GM18498 (cell line): Measurements from ENCODE around the gene CHST15.

ENCODE experiments used
- ATAC-seq: cut with Tn5 transposase; IDR thresholded peaks from one replicate; pipeline ENCODE4 v1.9.1; 2021; ENCODE audit warnings: mild to moderate bottlenecking, moderate library complexity; ENCODE audit not compliant: unreplicated experiment

CHST15 gene

DNA sequence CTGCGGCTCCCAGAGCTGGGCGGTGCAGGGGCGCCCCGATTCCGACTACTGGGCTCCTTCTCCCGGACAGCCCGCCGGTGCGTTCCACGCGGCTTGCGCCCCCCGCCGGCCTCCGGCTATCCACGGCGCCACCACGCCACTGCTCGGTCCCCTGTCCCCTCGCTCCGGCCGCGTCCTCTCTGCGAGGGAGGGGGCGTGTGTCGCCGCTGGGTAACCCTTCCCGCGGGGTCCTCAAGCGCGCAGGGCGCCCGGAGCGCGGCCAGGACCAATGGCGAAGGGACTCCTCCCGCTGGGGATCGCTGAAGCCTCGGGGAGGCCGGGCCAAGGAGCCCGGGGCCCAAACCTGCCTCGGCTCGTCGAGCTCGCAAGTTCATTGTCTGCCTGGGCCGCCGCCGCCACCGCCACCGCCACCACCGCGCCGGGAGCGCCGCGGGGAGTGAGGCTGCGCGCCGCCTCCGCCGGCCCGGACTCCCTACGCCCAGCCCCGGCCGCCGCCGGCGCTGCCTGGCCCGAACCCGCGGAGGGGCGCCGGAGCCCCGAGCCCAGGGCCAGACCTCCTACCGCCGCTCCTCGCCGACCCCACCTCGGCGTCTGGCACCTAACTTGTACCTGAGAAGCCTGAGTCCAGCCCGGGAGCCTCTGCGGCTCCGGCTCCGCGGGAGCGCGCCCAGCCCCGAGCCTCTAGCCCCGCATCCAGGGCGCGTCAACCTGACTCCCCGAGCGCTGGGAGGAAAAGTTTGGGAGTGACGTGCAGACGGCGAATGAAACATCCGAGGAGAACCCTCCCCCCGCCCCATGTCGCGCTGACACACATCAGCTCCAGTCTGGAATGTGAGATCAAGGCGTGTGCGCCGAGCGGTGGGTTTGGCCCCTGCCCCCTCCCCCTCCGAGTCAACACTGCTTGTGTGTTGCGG lies at the start of gene CHST15:
Gene CHST15 (minus strand): TSS at position 739 of the 914 bp plus-strand sequence. CDS start 47,386 bp downstream, outside the sequence.
- no peak for ATAC-seq

GRCh38 chr10:124142960-124143359 lies 49.6 kb upstream of the CHST15 start:
- ATAC-seq: no peak

DNA sequence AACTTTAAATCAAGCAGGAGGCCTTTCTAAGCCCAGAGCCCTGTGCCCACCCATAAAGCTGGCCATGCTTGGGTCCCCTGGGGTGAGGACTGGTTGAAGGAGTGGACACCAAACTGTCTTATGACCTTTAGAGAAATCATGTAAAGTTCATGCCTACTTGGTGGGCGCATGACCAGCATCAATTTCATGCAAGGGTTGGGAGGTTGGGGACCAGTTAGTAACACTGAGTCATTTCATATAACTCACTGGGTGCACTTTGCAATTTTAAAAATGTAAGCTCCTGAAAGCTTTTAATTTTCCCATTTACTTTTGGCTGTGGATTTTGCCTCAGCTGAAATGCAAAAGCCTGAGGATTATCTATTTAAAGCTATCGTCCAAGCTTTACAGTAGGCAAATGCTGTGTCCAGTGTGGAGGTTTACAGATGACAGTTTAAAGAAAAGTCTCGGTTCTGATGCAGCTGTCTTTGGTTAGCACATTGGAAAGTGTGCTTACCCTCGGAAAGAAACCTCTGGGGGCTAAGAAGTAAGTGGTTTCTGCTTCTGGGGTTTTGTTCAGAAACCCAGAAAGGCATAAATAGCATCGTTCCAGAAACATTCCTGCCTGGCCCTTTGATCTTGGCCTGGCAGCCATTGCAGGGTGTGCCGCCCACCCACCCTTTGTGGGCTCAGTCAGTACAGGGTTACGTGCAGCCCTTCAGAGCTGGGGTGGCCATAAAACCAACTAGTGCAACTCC lies 48.8 kb upstream of the CHST15 start:
- no peak for ATAC-seq

- ATAC-seq: no peak
These were observed 45.5 kb upstream of the CHST15 start for GRCh38 chr10:124138883-124139348.

- ATAC-seq: no peak
These were observed 44.9 kb upstream of the CHST15 start for GRCh38 chr10:124138195-124138882.

DNA sequence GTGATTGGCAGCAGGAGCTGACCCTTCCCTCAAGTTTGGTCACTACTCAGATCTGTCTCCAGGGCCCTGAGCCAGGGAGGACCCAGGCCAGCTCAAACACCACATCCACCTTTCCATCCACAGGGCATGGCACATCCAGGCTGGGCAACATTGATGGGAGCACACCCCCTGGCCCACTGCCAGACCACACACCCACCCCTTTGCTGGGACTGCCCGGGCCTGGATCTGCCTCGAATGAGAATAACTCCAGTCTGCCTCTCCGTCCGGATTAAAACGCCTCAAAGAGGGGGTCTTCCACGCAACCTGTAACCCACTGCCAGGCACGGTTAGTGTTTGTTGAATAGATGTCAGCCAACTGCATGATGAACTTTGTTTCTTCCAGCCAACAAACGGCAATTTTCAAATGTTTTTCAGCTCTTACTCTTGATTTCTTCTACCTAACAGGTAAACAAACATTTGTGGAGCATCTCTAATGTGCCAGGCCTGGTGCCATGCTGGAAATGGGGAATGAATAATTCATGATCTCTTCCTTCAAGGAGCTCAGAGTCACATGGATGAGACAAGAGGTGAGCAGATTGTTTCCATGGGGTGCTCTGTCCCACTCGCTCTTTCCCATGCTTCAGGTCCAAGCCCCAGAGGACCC lies 41.0 kb upstream of the CHST15 start:
- no peak for ATAC-seq

DNA sequence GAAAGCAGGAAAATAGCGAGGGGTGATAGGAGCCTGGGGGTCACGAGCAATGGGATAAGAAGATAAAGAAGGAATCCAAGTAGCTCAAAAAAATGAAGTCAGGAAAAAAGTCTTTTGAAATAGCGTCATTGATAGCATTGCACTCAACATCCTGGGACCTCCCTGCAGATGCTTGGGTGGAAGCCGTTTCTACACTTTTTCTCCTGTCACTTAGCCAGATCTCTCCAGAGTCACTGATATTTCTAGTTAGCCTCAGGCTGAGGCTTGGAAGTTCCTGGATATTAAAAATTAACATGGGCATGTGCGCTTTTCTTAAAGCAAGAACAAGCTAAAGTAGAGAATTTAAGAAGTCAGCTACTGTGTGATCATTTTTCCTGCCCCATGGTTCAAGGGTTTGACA lies 39.5 kb upstream of the CHST15 start:
- no peak for ATAC-seq

GRCh38 chr10:124132306-124132705 lies 38.9 kb upstream of the CHST15 start:
- ATAC-seq: no peak

- ATAC-seq: no peak
These were observed 37.8 kb upstream of the CHST15 start for GRCh38 chr10:124131172-124131571.

GRCh38 chr10:124130198-124130900 lies 37.0 kb upstream of the CHST15 start:
- ATAC-seq: no peak

- ATAC-seq: no peak
These were observed 36.1 kb upstream of the CHST15 start for GRCh38 chr10:124129471-124129870.

- ATAC-seq: no peak
These were observed 35.4 kb upstream of the CHST15 start for GRCh38 chr10:124128811-124129145.

GRCh38 chr10:124127965-124128810 lies 34.8 kb upstream of the CHST15 start:
- ATAC-seq: no peak

DNA sequence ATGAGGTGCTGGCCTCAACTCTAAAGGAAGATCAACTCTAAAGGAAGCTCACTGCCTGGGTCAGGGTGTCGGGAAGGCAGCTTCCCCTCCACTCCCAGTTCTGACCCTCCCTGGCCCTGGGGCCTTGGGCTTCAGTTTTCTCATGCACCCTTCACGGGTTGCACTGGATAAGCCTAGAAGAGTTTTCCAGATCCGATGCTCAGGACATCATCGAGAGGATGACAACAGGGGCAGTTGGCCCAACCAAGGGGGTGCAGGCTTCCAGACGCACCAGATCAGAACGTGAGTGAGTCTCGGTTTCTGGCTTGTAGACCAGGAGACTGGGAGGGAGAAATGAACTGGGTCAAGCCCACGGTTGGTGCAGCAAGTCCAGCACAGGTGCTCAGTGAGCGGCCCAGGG lies 34.2 kb upstream of the CHST15 start:
- ATAC-seq: no peak

DNA sequence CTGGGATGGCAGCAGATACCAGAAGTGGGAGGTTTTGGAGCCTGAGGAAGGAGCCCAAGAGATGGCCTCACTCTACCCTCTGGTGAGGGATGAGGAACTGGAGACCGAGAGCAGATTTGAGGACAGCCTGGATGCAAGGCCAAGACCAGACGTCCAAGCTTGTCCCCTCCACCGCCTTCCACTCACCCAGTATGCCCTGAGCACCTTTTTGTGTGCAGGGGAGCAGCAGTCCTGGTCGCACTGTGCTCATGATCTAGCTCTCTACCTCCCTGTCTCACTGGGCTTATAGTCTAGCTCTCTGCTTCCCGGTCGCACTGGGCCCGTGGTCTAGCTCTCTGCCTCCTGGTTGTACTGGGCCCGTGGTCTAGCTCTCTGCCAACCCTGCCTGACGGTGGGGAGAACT lies 33.6 kb upstream of the CHST15 start:
- no peak for ATAC-seq

- ATAC-seq: no peak
These were observed 33.0 kb upstream of the CHST15 start for GRCh38 chr10:124126145-124126982.

DNA sequence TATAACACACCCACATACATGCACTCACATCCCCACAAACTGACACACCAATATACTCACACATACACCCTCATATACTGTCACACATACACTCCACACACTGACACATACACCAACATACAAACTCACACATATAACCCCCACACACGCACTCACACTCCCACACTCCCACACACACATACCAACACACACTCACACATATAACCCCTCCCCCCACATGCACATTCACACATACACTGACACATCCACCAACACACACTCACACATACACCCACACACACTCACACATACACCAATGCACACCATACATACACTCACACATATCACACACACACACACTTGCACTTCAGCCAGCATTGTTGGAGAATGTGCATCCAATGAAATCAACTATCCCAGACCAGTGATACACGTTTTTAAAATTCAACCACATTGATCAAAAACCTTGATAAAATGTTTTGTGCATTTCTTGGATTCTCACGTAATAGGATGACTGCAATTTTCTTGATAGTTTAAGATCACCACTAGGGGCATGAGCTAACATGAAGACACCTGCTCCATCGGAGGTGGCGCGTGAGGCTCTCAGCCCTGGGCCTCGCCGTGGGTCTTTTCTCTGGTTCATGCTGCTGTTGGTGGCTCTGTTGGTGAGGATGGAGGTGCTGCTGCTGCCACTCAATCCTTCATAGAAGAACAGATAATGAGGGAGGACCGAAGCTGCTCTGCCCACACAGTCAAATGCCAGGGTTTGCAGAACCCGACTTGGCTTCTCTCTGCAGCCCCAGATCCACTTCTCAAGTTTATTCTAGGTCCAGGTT lies 32.1 kb upstream of the CHST15 start:
- no peak for ATAC-seq

- ATAC-seq: no peak
These were observed 31.4 kb upstream of the CHST15 start for GRCh38 chr10:124124769-124125161.
